GM19193 (cell line): Measurements from ENCODE around the gene MDC1.

Experiments
- POLR2A ChIP-seq: IDR thresholded peaks from 4 replicates; pipeline ENCODE4 v1.6.1; 2011; ENCODE audit not compliant: insufficient read depth, insufficient read length; ENCODE audit errors: extremely low read depth

MDC1 gene, protein sequence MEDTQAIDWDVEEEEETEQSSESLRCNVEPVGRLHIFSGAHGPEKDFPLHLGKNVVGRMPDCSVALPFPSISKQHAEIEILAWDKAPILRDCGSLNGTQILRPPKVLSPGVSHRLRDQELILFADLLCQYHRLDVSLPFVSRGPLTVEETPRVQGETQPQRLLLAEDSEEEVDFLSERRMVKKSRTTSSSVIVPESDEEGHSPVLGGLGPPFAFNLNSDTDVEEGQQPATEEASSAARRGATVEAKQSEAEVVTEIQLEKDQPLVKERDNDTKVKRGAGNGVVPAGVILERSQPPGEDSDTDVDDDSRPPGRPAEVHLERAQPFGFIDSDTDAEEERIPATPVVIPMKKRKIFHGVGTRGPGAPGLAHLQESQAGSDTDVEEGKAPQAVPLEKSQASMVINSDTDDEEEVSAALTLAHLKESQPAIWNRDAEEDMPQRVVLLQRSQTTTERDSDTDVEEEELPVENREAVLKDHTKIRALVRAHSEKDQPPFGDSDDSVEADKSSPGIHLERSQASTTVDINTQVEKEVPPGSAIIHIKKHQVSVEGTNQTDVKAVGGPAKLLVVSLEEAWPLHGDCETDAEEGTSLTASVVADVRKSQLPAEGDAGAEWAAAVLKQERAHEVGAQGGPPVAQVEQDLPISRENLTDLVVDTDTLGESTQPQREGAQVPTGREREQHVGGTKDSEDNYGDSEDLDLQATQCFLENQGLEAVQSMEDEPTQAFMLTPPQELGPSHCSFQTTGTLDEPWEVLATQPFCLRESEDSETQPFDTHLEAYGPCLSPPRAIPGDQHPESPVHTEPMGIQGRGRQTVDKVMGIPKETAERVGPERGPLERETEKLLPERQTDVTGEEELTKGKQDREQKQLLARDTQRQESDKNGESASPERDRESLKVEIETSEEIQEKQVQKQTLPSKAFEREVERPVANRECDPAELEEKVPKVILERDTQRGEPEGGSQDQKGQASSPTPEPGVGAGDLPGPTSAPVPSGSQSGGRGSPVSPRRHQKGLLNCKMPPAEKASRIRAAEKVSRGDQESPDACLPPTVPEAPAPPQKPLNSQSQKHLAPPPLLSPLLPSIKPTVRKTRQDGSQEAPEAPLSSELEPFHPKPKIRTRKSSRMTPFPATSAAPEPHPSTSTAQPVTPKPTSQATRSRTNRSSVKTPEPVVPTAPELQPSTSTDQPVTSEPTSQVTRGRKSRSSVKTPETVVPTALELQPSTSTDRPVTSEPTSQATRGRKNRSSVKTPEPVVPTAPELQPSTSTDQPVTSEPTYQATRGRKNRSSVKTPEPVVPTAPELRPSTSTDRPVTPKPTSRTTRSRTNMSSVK (N-terminal part only)

DNA sequence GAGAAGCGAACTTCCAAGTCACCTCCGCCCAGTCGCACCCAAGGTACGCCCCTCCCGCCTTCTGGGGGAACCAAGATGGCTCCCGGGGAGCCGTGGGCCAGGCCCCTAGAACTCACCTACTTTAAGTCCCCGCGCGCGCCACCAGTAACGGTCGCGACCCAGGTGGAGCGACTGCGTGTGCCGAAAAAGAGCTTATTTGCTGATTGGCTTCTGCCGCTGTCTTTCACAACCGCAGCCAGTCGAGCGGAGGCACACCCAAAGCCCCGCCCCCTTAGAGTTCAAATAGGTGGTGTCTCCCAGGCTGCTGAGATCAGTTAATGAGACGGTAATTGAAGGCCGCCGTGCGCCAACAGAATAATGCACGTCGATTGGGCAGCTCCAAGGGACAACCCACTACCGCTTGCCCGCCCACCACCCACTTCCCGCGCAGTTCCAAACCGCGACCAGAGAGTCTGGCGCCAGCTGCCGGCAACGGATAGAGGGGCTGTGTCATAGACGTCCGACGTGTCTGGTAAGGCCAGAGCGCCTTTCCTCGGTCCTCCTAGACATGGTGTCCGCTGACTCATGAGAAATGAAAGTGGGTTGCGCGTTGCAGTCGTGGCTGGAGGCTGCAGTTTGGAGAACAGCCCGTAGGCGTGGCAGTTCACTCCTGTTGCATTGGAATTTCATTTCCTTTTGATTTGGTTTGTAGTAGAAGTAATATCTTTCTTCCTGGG is at the start of gene MDC1:
Gene MDC1 (minus strand): TSS at position 153 of the 716 bp plus-strand sequence. CDS start 2,106 bp downstream, outside the sequence.
- peak; percentile 83 for TF ChIP-seq POLR2A

DNA sequence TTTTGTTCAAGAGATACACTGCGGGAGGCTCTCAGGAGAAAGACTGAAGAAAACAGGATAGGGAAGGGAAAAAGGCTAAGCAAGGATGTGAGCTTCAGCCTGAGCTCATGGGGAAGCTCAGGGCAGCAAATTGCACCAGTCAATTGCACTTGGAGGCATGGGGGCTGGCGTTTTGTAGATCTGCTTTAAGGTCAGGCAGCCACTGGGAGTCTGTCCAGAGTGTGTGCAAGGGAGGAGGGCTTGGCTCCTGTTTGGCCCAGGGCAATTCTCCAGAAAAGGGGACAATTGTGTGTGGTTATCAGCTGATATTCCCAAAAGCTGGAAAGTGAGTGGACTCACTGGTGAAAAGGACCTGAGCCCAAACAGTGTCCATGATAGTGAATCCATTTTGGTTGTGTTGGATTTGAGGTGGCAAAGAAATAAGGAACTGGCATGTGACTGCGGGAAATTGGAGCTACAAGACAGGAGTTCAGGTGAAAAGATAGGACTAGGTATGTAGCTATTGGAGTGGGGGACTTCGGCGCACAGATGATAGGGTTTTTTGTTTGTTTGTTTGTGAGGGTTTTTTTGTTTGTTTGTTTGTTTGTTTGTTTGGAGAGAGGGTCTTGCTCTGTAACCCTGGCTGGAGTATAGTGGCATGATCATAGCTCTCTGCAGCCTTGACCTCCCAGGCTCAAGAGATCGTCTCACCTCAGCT is 49.5 kb upstream of the MDC1 start:
- no peak for TF ChIP-seq POLR2A

DNA sequence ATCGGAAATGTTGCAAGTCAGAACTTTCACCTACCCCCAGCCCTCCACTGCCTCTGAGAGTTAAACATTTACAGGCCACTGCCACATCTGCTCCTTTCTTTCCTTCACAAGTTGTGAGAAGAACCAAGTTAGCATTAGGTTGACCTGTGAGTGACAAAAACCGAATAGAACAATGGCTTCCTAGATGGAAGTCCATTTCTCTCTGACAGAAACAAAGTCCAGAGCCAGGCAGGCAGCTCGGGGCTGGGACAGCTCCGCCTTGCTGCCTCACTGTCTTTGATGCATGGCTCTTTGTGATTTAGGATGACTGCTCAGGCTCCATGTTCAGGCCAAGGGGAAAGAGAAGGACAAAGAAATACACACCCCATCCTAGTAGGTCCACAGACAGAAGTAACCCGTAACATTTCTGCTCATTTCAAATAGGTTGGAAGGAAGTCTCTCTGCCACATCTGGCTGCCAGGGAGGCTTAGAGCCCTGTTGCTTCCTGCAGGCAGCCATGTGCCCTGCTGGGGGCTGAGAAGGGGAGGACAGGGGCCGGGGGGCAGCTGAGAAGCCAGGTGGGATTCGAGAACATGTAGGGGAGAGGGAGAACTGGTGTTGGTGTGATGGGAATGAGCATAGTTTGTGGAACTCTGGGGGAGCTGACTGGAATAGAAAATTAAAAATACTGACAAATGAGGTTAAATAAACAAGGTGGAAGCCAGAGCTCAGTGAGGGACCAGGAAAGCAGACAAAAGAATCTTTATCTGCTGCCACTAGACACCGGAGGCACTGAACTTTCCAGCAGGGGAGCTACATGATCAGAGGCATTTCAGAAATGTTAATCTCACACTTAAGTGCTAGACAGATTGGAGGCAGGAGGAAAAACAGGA is 46.8 kb upstream of the MDC1 start:
- peak; percentile 21 for TF ChIP-seq POLR2A

DNA sequence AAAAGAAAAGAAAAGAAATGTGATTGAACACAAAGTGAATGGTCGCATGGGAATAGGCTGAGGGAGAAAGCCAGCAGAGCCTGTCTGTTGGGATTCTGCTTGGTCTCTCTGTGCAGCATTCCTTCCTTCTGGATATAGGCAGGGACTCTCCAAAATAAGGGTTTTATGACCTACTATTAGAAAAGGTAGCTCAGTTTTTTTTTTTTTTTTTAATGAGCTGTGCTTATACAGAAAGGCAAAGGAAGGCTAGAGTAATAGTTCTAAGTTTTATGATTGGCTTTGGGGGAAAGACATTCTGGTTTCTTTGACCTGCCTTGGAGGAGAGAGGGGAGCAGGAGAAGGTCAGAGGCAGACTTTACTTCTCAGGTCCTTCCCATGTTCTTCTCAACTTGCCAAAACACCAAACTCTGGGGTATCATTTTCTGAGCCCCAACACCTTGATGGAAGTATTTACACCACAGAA is 46.1 kb upstream of the MDC1 start:
- no peak for TF ChIP-seq POLR2A

DNA sequence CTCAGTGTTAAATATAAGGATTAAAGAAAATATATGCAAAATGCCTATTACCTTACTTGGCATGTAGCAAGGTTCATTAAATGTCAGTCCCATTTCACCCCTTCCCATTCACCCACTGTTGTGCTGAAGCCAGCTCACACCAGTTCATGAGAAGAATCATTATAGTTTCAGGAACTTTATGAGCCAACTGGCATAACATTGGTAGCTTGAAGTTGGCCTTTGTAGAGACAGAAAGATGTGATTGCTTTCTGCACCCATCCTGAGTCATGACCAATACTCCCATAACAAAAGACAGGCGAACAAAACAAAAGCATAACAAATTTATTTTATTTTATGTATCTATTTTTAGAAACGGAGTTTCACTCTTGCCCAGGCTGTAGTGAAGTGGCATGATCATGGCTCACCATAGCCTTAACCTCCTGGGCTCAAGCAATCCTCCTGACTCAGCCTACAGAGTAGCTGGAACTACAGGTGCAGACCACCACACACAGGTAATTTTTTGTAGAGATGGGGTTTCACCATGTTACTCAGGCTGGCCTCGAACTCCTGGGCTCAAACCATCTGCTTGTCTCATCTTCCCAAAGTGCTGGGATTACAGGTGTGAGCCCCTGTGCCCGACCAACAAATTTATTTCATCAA is 44.8 kb upstream of the MDC1 start:
- no peak for TF ChIP-seq POLR2A

DNA sequence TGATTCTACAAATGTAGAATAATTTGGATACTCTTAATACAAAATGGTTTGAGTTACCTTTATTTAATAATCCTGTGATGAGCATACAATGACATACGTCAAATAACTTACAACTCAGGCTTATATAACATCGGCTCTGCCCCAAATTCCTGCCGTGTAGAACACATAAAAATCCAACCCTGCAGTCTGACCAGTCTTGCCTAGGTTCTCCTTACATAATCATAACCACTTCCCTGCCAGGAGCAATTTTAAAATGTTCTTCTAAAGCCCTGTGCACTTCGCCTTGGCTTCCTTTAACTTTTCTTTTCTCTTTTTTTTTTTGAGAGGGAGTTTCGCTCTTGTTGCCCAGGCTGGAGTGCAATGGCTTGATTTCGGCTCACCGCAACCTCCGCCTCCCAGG is 43.5 kb upstream of the MDC1 start:
- no peak for TF ChIP-seq POLR2A

DNA sequence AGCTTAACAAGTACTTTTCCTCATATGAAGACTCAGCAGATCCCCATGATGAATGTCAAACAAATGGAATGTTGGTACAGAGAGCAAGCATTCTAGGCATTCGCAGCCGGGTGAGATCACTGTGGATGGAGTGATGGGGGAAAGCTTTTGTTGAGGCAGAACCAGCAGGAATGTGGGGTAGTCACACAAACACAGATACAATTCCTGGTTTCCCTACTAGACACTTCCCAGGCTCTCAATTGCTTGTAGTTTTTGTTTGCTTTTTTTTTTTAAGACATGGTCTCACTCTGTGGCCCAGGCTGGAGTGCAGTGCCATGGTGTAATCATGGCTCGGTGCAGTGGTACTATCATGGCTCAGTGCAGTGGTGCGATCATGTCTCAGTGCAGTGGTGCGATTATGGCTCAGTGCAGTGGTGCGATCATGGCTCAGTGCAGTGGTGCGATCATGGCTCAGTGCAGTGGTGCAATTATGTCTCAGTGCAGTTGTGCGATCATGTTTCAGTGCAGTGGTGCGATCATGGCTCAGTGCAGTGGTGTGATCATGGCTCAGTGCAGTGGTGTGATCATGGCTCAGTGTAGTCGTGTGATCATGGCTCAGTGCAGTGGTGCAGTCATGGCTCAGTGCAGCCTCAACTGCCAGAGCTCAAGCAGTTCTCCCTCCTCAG is 42.6 kb upstream of the MDC1 start:
- no peak for TF ChIP-seq POLR2A

DNA sequence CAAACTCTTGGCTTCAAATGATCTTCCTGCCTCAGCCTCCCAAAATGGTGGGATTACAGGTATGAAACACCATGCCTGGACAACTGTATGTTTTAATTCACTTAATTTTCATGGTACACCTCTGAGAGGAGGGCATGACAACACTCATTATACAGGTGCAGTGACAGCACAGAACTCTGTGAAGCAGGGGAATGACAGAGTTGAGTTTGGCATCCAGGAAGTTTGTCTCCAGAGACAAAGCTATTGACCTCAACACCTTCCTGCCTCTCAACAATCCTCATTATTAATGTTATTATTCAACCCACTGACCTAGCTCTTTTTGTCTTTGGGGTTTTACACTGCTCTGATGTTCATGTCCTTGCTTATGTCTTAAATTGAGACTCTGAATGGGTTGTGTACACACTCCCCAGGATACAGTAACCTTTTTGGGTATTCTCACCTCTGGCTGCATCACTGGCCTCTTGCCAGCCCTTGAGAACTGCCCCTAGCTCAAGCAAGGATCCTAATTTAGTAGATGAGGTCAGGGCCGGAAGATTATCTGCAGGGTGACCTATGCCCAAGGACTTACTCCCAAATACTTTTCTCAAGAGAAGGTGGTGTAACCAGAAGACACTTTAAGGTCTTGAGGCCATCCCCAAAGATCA is 40.3 kb upstream of the MDC1 start:
- TF ChIP-seq POLR2A: no peak

DNA sequence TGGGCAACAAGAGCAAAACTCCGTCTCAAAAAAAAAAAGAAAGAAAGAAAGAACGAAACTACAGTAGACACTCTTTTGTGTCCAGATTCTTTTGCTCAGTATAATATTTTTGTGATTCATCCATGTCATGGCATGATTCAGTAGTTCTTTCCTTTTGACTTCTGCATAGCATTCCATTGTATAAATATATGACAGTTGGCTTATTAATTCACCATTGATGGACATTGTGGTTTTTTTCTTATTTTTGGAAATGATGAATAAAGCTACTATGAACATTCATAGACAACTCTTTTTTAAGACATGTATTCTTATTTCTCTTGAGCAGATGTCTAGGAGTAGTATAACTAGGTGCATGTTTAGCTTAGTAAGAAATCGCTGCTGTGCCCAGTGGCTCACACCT is 37.5 kb upstream of the MDC1 start:
- no peak for TF ChIP-seq POLR2A

DNA sequence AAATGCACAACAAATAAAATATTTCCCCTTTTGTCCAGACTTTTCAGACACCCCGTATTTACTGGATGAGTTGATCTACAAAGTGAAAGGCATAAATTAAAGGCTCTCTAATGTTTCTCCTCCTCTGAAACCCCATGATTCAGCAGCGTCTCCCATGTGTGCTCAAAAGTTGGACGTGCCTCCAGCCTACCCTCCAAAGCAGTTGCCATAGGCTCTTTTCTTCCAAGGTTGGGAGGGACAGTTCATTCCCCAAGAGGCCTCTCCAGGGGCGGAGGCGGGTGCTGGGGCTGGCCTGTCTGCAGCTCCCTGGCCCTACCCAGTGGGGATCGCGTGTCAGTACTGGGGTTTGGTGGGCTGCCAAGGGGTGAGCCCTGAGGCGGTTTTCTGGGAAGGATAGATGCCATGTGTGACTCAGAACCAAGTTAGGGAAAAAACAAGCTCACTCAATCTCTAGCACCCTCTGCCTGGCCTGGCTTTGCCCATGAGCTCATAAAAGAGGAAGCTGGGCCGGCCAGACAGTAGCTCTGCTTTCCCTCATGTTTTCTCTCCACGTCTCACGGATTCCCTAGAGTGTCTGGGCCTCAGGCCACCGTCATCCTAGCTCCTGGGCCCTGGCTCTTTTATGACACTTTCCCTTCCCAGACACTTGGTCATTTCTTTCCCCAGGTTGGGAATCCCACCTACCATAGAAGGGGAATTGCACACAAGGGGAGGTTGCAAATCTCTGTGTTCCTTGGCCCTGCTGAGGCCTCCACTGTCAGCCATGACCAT is 35.3 kb upstream of the MDC1 start:
- no peak for TF ChIP-seq POLR2A

DNA sequence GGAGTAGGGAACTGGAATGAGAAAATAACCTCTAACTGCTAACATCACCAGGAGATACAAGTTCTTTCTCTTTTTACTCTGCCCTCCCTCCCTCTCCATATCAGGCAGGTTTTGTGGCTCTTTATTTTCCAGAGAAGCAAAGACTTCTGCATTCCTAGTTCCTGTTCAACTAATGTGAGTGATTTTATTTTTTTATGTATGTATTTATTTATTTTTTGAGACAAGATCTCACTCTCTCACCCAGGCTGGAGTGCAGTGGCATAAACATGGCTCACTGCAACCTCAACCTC is 33.2 kb upstream of the MDC1 start:
- TF ChIP-seq POLR2A: no peak
